Measurements from ENCODE around the gene FBXL16.
A peak's percentile ranks its signal among the peaks of the same experiment; 100 is the strongest.

The FBXL16 gene

DNA sequence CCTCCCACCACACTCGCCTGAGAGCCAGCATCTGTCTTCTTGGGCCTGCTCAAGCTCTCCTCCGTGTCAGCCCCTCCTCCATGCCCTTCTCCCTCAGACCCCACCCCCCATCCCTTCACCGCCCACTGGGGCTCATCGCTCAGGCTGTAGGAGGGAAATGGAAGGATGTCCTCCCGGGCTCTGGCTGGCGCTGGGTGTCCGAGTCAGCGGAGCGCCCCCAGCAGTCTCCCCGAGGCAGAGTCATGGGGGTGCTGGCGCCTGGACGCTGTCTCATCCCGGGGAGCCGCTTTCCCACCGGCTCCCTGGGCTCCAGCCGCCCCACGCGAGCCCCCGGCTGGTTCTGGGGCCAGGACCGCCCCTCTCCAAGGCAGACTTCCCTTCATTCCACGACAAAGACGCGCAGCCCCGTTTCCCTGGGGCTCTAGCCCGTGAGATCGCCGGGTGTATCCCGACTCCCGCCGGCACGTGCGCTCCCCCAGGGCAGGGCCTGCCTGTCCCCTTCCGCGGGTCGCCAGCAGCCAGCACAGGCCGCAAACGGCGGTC, 14.9 kb upstream of the FBXL16 start:
- no peak for TF ChIP-seq EGR1 (IDR thresholded peaks at IDR 0.05)
- TF ChIP-seq MAX (IDR thresholded peaks at IDR 0.05) = peak; percentile 36; the same call in 1 of the 2 replicates

- no peak for TF ChIP-seq CEBPB (IDR thresholded peaks at IDR 0.05)
- TF ChIP-seq CREB1 (IDR thresholded peaks at IDR 0.05; ENCODE audit: low read depth) = no peak
- no peak for TF ChIP-seq NFIC (IDR thresholded peaks at IDR 0.05)
- no peak for TF ChIP-seq TEAD4 (IDR thresholded peaks at IDR 0.05)
- TF ChIP-seq RAD21 (IDR thresholded peaks at IDR 0.05; ENCODE audit: low read depth) = no peak; the same call in none of the 2 replicates
- no peak for TF ChIP-seq TCF12 (IDR thresholded peaks at IDR 0.05; ENCODE audit: low read depth)
- TF ChIP-seq YY1 (IDR thresholded peaks at IDR 0.05; ENCODE audit: low read depth) = no peak
- TF ChIP-seq MAX (IDR thresholded peaks at IDR 0.05) = no peak
- TF ChIP-seq USF1 (IDR thresholded peaks at IDR 0.05) = no peak
- no peak for TF ChIP-seq EP300 (IDR thresholded peaks at IDR 0.05; ENCODE audit: borderline replicate concordance)
- no peak for TF ChIP-seq FOXM1 (IDR thresholded peaks at IDR 0.05; ENCODE audit: borderline replicate concordance, low read depth)
- TF ChIP-seq, protein P1, sequence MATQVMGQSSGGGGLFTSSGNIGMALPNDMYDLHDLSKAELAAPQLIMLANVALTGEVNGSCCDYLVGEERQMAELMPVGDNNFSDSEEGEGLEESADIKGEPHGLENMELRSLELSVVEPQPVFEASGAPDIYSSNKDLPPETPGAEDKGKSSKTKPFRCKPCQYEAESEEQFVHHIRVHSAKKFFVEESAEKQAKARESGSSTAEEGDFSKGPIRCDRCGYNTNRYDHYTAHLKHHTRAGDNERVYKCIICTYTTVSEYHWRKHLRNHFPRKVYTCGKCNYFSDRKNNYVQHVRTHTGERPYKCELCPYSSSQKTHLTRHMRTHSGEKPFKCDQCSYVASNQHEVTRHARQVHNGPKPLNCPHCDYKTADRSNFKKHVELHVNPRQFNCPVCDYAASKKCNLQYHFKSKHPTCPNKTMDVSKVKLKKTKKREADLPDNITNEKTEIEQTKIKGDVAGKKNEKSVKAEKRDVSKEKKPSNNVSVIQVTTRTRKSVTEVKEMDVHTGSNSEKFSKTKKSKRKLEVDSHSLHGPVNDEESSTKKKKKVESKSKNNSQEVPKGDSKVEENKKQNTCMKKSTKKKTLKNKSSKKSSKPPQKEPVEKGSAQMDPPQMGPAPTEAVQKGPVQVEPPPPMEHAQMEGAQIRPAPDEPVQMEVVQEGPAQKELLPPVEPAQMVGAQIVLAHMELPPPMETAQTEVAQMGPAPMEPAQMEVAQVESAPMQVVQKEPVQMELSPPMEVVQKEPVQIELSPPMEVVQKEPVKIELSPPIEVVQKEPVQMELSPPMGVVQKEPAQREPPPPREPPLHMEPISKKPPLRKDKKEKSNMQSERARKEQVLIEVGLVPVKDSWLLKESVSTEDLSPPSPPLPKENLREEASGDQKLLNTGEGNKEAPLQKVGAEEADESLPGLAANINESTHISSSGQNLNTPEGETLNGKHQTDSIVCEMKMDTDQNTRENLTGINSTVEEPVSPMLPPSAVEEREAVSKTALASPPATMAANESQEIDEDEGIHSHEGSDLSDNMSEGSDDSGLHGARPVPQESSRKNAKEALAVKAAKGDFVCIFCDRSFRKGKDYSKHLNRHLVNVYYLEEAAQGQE (IDR thresholded peaks at IDR 0.05; ENCODE audit: low read depth) = no peak
- TF ChIP-seq EGR1 (IDR thresholded peaks at IDR 0.05) = no peak
- TF ChIP-seq TAF1 (IDR thresholded peaks at IDR 0.05; ENCODE audit: low read depth) = no peak
- no peak for TF ChIP-seq ZBTB7A (IDR thresholded peaks at IDR 0.05; ENCODE audit: low read depth)
These were observed 14.3 kb upstream of the FBXL16 start for GRCh38 chr16:719815-720446.

GRCh38 chr16:718922-719321, 13.3 kb upstream of the FBXL16 start:
- TF ChIP-seq USF1 (IDR thresholded peaks at IDR 0.05) (no peak), FOXM1 (IDR thresholded peaks at IDR 0.05; ENCODE audit: borderline replicate concordance, low read depth) (no peak), YY1 (IDR thresholded peaks at IDR 0.05; ENCODE audit: low read depth) (no peak), TAF1 (IDR thresholded peaks at IDR 0.05; ENCODE audit: low read depth) (no peak)
- TF ChIP-seq, protein P1 (IDR thresholded peaks at IDR 0.05; ENCODE audit: low read depth) = no peak

DNA sequence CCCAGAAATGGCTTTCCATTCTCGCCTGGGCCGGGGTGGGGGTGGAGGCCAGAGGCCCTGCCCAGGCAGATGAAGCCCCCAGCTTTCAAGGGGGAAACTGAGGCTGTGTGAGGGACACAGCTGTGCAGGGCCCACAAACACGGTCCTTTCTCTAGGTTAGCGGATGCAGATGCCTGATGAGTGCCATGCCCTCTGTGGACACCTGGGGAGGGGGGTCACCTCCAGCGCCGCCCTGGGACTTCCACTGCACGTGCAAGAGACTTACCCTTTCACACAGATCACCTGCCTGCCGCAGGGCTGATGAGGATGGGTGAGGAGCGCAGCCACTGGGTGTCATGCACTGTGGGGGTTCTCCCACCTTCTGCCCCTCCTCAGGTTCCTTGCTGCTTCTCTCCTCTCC, 12.8 kb upstream of the FBXL16 start:
- TF ChIP-seq, protein P1 (IDR thresholded peaks at IDR 0.05; ENCODE audit: low read depth) = no peak
- TF ChIP-seq NFIC (IDR thresholded peaks at IDR 0.05) (no peak), CREB1 (IDR thresholded peaks at IDR 0.05; ENCODE audit: low read depth) (no peak), CEBPB (IDR thresholded peaks at IDR 0.05) (no peak), RAD21 (IDR thresholded peaks at IDR 0.05; ENCODE audit: low read depth) (no peak), TAF1 (IDR thresholded peaks at IDR 0.05; ENCODE audit: low read depth) (no peak), TEAD4 (IDR thresholded peaks at IDR 0.05) (no peak), EP300 (IDR thresholded peaks at IDR 0.05; ENCODE audit: borderline replicate concordance) (no peak), ZBTB7A (IDR thresholded peaks at IDR 0.05; ENCODE audit: low read depth) (no peak), YY1 (IDR thresholded peaks at IDR 0.05; ENCODE audit: low read depth) (no peak), USF1 (IDR thresholded peaks at IDR 0.05) (no peak), FOXM1 (IDR thresholded peaks at IDR 0.05; ENCODE audit: borderline replicate concordance, low read depth) (no peak), EGR1 (IDR thresholded peaks at IDR 0.05) (no peak), TCF12 (IDR thresholded peaks at IDR 0.05; ENCODE audit: low read depth) (no peak), MAX (IDR thresholded peaks at IDR 0.05) (no peak)

Measured in Ishikawa (cell line).